Measurements from ENCODE around the gene PILRB. TPM values are rescaled to one million over a fixed set of nuclear protein-coding genes. Genes with fewer than 3 reads are reported as not detected.

PILRB gene
- total and polyA plus RNA-seq, 2 experiments from 2014 or later, result 10.7 to 10.8 TPM

- Histone ChIP-seq H3K79me2 (ENCODE audit: insufficient read depth) (no peaks in the 10 kb centered on the region), H3K9me2 (ENCODE audit: insufficient read depth) (no peaks in the 10 kb centered on the region), H3K4me2 (ENCODE audit: unreplicated experiment) (no peak overlapping the region), H2AFZ (no peak overlapping the region), H4K20me1 (ENCODE audit: insufficient read depth) (no peaks in the 10 kb centered on the region), H3K9ac (no peak overlapping the region), H3K4me1 (ENCODE audit: insufficient read depth) (peaks cover 3% of the 10 kb centered on the region), H3K27ac (no peak overlapping the region), H3K36me3 (ENCODE audit: low read depth) (no peaks in the 10 kb centered on the region), H3K27me3 (replicated peaks; ENCODE audit: insufficient read depth) (no peaks in the 10 kb centered on the region), H3F3A (ENCODE audit: insufficient read depth) (0 out of 2 replicates have a peak, but pooled peaks cover 1% of the 10 kb centered on the region), H3K4me3 (no peak overlapping the region), H3K9me3 (ENCODE audit: low read depth) (no peaks in the 10 kb centered on the region)
- in situ Hi-C loops (cut with MboI), result no loop called here
- WGBS, 2 experiments (ENCODE audit: low coverage in 1 of 2, low lambda C conversion rate in 2 of 2, missing lambda C conversion rate in 2 of 2), result 12 to 15% methylated on average over 4 of the region's 4 CpGs
- DNase-seq, result no peak
- TF ChIP-seq EZH2phosphoT487 (IDR thresholded peaks at IDR 0.05; ENCODE audit: insufficient read depth, low read depth), result no peak
- no peak for TF ChIP-seq EZH2 (IDR thresholded peaks at IDR 0.05; ENCODE audit: insufficient read depth, poor library complexity, severe bottlenecking)
Measured at GRCh38 chr7:100370303-100370702, 12.4 kb downstream of the PILRB start.

GRCh38 chr7:100370746-100371145, 12.8 kb downstream of the PILRB start:
- no peak for DNase-seq
- in situ Hi-C loops (cut with MboI), result no loop called here
- H3K4me1 ChIP-seq (ENCODE audit: insufficient read depth), result peaks cover 3% of the 10 kb centered on the region
- H3K79me2 ChIP-seq (ENCODE audit: insufficient read depth), result no peaks in the 10 kb centered on the region
- H3K27me3 ChIP-seq (replicated peaks; ENCODE audit: insufficient read depth), result no peaks in the 10 kb centered on the region
- no peak for TF ChIP-seq EZH2 (IDR thresholded peaks at IDR 0.05; ENCODE audit: insufficient read depth, poor library complexity, severe bottlenecking)
- TF ChIP-seq EZH2phosphoT487 (IDR thresholded peaks at IDR 0.05; ENCODE audit: insufficient read depth, low read depth), result no peak
- 57 to 62% methylated on average over 4 to 6 of the region's 6 CpGs for WGBS, 2 experiments (ENCODE audit: low coverage in 1 of 2, low lambda C conversion rate in 2 of 2, missing lambda C conversion rate in 2 of 2)
- H2AFZ ChIP-seq, result no peak overlapping the region
- H3K27ac ChIP-seq, result no peak overlapping the region
- H3K36me3 ChIP-seq (ENCODE audit: low read depth), result no peaks in the 10 kb centered on the region
- H3K9ac ChIP-seq, result no peak overlapping the region
- H3F3A ChIP-seq (ENCODE audit: insufficient read depth), result no peaks in the 10 kb centered on the region
- no peaks in the 10 kb centered on the region for H4K20me1 ChIP-seq (ENCODE audit: insufficient read depth)
- H3K4me2 ChIP-seq (ENCODE audit: unreplicated experiment), result no peak overlapping the region
- no peaks in the 10 kb centered on the region for H3K9me2 ChIP-seq (ENCODE audit: insufficient read depth)
- H3K9me3 ChIP-seq (ENCODE audit: low read depth), result no peaks in the 10 kb centered on the region
- no peak overlapping the region for H3K4me3 ChIP-seq

GRCh38 chr7:100371561-100372171, 13.7 kb downstream of the PILRB start:
- Histone ChIP-seq H3F3A (ENCODE audit: insufficient read depth) (no peaks in the 10 kb centered on the region), H3K27ac (no peak overlapping the region), H3K4me1 (ENCODE audit: insufficient read depth) (peaks cover 3% of the 10 kb centered on the region), H3K79me2 (ENCODE audit: insufficient read depth) (no peaks in the 10 kb centered on the region), H3K9ac (no peak overlapping the region), H3K9me3 (ENCODE audit: low read depth) (no peaks in the 10 kb centered on the region), H3K36me3 (ENCODE audit: low read depth) (no peaks in the 10 kb centered on the region), H3K9me2 (ENCODE audit: insufficient read depth) (no peaks in the 10 kb centered on the region), H3K4me3 (no peak overlapping the region), H3K27me3 (replicated peaks; ENCODE audit: insufficient read depth) (no peaks in the 10 kb centered on the region), H4K20me1 (ENCODE audit: insufficient read depth) (no peaks in the 10 kb centered on the region), H3K4me2 (ENCODE audit: unreplicated experiment) (no peak overlapping the region), H2AFZ (peak overlapping the region; percentile 82)
- in situ Hi-C loops (cut with MboI), result no loop called here
- WGBS, 2 experiments (ENCODE audit: low coverage in 1 of 2, low lambda C conversion rate in 2 of 2, missing lambda C conversion rate in 2 of 2), result 83% methylated on average over 4 to 7 of the region's 7 CpGs
- no peak for TF ChIP-seq EZH2 (IDR thresholded peaks at IDR 0.05; ENCODE audit: insufficient read depth, poor library complexity, severe bottlenecking)
- TF ChIP-seq EZH2phosphoT487 (IDR thresholded peaks at IDR 0.05; ENCODE audit: insufficient read depth, low read depth), result no peak
- DNase-seq, result peak; percentile 19

- H3K27ac ChIP-seq, result no peak overlapping the region
- no peaks in the 10 kb centered on the region for H3F3A ChIP-seq (ENCODE audit: insufficient read depth)
- TF ChIP-seq EZH2 (IDR thresholded peaks at IDR 0.05; ENCODE audit: insufficient read depth, poor library complexity, severe bottlenecking) (no peak), EZH2phosphoT487 (IDR thresholded peaks at IDR 0.05; ENCODE audit: insufficient read depth, low read depth) (no peak)
- H3K36me3 ChIP-seq (ENCODE audit: low read depth), result no peaks in the 10 kb centered on the region
- no peaks in the 10 kb centered on the region for H3K79me2 ChIP-seq (ENCODE audit: insufficient read depth)
- in situ Hi-C loops (cut with MboI), result no loop called here
- H4K20me1 ChIP-seq (ENCODE audit: insufficient read depth), result no peaks in the 10 kb centered on the region
- H2AFZ ChIP-seq, result peak overlapping the region; percentile 82
- DNase-seq, result peak; percentile 83
- H3K9me3 ChIP-seq (ENCODE audit: low read depth), result no peaks in the 10 kb centered on the region
- no peak overlapping the region for H3K4me3 ChIP-seq
- WGBS, 2 experiments (ENCODE audit: low coverage in 1 of 2, low lambda C conversion rate in 2 of 2, missing lambda C conversion rate in 2 of 2), result 38 to 39% methylated on average over 7 to 8 of the region's 8 CpGs
- H3K4me2 ChIP-seq (ENCODE audit: unreplicated experiment), result no peak overlapping the region
- peaks cover 3% of the 10 kb centered on the region for H3K4me1 ChIP-seq (ENCODE audit: insufficient read depth)
- H3K9ac ChIP-seq, result no peak overlapping the region
- H3K27me3 ChIP-seq (replicated peaks; ENCODE audit: insufficient read depth), result no peaks in the 10 kb centered on the region
- H3K9me2 ChIP-seq (ENCODE audit: insufficient read depth), result no peaks in the 10 kb centered on the region
Measured at GRCh38 chr7:100372256-100372655, 14.3 kb downstream of the PILRB start.
